Fibroblast of skin of right biceps (primary cell): ENCODE measurements around the gene GNA12.
A peak's percentile ranks its signal among the peaks of the same experiment; 100 is the strongest.

Experiments used
- DNase-seq: peaks from one replicate; pipeline ENCODE4 v3.0.0-alpha.2; 2013

GNA12 gene

GRCh38 chr7:2800931-2801688, 43.0 kb downstream of the GNA12 start:
- peak; percentile 68 for DNase-seq

GRCh38 chr7:2800220-2800930, 43.7 kb downstream of the GNA12 start:
- no peak for DNase-seq

- DNase-seq = no peak
These were observed 44.9 kb downstream of the GNA12 start for GRCh38 chr7:2799253-2799652.

DNA sequence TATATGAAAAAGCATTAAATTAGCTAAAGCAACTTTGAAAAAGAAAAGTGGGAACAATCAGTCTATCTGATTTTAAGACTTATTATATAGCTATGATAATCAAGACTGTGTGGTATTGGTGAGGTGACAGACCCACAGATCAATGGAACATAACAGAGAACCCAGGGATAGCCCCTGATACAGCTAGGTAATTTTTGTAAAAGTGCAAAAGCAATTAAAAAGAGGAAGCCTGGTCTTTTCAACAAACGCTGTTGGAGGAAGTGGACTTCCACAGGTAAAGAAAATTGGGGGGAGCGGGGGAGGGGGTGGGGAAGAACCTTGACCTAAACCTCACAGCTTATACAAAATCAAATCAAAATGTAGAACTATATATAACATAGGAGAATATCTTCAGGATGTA, 45.4 kb downstream of the GNA12 start:
- no peak for DNase-seq

- peak; percentile 48 for DNase-seq
These were observed 47.5 kb downstream of the GNA12 start for GRCh38 chr7:2796358-2797352.

DNA sequence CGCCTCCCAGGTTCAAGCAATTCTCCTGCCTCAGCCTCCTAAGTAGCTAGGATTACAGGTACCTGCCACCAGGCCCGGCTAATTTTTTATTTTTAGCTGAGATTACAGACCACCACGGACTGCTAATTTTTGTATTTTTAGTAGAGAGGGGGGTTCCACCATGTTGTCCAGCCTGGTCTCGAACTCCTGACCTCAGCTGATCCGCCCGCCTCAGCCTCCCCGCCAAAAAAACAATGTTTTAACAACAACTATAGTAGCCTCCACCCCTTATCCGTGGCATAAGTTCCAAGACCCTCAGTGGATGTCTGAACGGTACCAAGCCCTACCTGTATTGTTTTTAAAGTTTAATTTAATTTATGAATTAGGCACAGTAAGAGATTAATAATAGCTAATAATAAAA, 48.2 kb downstream of the GNA12 start:
- no peak for DNase-seq

DNA sequence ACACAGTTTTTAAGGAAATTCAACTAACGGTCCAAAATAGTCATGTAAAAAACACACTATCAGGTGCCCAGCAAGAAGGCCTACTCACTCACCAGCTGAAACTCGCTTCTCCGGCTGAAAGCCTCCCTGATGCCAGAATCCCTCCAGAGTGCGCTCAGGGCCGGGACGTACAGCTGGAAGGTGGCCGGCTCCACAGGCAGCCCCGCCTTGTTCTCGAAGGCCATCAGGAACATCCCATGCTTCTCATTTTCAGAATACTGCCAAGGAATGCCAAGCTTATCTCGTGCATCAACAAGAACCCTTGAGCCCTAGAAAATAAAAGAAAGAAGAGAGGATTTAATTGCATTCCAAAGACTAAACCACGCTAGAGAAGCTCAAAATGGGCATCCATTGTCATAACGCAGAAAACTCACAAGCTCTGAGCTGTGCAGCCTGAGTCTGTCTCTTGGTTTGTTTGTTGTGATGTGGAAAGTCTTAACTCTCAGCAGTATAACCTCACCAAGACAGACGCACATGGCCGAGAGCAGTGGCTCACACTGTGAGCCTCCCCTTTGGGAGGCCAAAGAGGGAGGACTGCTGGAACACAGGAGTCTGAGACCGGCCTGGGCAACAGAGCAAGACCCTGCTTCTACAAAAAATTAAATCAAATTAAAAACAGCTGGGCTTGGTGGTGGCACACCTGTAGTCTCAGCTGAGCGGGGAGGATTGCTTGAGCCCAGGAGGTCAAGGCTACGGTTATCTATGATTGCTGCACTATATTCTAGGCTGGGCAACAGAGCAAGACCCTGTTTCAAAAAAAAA, 49.1 kb downstream of the GNA12 start:
- no peak for DNase-seq

GRCh38 chr7:2792856-2793487, 51.1 kb downstream of the GNA12 start:
- DNase-seq = no peak

DNA sequence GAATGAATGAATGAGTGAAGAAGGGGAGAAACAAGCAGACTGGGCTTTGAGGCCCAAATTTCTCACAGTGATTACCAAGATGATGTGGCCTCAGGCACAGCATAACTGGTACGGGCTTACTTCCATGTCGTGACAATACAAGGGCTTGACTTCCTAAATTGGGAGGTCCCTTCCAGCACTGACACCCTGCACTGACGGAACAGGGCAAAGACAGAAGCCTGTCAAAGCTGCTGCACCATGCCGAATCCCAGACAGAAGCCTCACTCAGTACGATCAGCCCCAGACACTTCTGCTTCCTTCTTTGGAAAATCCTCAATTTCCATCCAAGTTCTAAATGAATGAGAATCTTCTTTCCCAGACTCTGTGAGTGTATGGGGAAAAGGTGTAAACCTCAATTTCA, 51.9 kb downstream of the GNA12 start:
- DNase-seq = no peak

DNA sequence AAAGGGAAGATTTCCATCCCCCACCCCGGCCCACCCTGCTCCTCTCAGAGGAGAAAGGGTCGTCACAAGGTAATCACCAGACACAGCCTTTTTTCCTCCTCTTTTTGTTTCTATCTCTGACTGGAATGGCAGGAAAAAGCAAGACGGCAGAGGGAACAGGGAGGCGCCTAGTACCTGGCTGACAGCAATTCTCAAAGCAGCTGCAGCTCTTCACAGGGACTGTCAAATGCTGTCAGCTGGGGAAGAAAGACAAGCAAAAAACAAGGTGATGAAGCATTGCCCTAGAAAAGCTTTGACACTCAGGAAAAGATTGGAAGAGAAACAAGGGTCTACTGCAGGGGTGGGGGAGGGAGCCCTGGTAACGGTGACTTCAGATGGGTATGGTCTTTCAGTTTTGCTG, 52.7 kb downstream of the GNA12 start:
- DNase-seq = no peak

GRCh38 chr7:2787251-2787951, 56.7 kb downstream of the GNA12 start:
- DNase-seq = no peak

DNA sequence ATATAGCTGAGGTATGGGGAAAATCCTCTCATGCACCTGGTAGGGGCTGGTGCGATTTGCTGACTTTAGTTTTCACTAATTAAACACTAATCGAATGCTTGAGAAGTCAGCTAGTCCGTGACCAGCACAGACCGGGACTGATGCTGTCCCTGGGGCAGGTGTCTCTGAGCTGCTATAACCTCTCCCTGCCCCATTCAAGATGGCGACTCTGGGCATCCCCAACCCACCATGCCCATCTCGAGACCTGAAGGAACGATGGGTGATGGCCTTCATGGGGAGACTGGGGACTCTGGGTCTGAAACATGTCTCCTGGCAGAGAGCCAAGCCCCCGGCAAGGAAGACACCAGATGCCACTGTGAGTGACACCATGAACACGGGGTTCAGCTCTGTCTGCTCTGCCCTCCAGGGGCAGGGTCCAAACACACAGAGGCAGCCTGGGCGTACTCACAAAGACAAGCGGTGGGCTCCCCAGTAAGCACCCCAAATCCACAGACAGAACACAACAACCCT, 57.4 kb downstream of the GNA12 start:
- no peak for DNase-seq

DNA sequence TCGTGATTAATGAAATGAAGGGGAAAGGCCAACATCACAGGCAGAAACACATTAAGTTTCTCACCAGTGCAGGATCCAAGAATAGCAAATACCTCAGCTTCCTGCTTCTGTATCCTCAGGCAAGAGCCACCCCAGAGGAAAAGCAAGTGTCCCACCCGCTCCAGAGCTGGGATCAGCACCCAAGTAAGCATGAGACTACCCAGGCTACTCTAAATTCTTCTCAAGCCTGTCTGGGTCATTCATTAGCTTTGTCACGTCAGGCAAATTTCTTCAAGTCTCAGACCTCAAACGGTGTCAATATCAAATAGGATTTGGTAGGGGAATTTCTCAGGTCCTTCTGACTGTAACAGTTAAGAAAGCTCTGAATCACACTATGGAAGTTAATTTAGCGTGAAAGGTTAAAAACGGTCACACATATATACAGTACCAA, 59.0 kb downstream of the GNA12 start:
- peak; percentile 62 for DNase-seq

GRCh38 chr7:2782565-2782964, 61.5 kb downstream of the GNA12 start:
- DNase-seq = no peak

DNA sequence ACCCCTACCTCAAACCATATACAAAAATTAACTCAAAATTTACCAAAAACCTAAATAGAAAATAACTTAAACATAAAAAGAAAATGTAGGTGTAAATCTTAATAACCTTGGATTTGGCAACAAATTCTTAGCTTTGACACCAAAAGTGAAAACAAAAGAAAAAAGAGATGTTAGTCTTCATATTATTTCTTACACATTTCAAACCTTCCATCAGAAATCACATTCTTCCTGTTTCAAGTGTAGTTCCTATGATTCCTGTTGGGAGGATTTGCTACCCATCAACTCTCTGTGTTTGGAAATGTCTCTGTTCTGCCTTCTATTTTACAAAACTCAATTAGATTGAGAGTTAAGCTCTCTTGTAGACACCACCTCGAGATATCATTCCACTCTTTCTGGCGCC, 62.0 kb downstream of the GNA12 start:
- DNase-seq = no peak

DNA sequence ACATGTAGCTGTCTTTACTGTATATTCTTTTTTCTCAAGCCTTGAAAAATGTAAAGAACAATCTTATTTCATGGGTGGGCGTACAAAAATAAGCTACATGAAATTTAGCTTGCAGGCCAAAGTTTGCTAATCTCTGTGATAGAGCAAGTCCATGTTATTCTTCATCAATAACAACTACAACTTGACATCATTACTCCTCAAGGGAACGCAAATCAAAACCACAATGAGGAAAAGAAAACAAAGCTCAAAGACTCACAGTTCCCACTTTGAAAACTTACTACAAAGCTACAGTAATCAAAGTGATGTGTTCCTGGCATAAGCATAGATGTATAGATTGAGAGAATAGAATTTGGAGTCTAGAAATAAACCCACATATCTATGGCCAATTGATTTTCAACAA, 62.5 kb downstream of the GNA12 start:
- DNase-seq = no peak

DNA sequence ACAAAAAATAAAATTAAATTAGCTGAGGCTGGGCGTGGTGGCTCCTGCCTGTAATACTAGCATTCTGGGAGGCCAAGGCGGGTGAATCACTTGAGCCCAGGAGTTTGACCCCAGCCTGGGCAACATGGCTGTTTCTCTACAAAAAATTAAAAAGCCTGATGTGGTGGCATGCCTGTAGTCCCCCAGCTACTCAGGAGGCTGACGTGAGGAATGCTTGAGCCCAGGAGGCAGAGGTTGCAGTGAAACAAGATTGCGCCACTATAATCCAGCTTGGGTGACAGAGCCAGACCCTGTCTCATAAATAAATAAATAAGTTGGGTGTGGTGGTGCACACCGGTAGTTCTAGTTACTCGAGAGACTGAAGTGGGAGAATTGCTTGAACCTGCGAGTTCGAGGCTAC, 65.1 kb downstream of the GNA12 start:
- no peak for DNase-seq

DNA sequence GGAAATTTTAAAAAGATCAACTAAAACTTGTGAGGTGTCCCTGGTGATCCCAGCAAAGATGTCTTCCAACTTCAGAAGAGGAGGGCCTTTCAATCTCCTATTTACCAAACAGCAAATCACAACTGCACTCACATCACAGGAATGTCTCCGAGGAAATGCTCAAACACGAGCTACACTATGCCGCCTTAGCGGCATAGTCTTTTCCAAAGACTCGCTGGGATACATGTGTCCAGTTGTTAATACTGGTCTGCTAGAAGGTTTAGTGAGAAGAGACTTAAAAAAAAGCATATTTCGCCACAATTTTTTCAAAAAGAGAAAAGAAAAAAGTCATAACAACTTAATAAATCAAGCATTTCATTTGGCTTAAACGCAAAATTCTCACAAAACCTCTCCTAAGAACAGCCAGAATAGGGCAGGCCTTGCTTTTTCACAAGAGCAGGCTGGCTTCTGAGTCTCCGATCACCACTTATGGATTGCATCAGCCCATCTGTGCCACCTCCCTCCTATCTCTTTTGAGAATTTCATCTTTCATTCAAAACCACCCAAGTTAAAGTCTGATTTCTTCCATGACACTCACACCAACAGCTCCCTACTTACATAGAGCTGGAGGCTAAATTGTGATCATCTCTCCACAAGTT, 66.1 kb downstream of the GNA12 start:
- DNase-seq = no peak

- DNase-seq = no peak
These were observed 67.7 kb downstream of the GNA12 start for GRCh38 chr7:2776401-2776800.

- DNase-seq = no peak
These were observed 68.3 kb downstream of the GNA12 start for GRCh38 chr7:2775785-2776184.

- DNase-seq = no peak
These were observed 68.7 kb downstream of the GNA12 start for GRCh38 chr7:2775376-2775775.
